Mesothelial cell of epicardium (in vitro differentiated cells): ENCODE data around the gene C17orf50. TPM values are rescaled to one million over a fixed set of nuclear protein-coding genes. Genes with fewer than 3 reads are reported as not detected.

ENCODE experiments used
- DNase-seq, 2 experiments: peaks; one replicate each; pipeline ENCODE4 v3.0.0; 2021; ENCODE audit warnings: low spot score in 2 of 2; ENCODE audit not compliant: unreplicated experiment in 2 of 2
- H3K27ac Mint-ChIP-seq: 2 replicates; pipeline ENCODE4 v1.8.0; 2021; ENCODE audit warnings: mixed read lengths
- H3K27me3 Mint-ChIP-seq: 2 replicates; pipeline ENCODE4 v1.8.0; 2021; ENCODE audit warnings: low read depth, mixed read lengths
- H3K36me3 Mint-ChIP-seq: 2 replicates; pipeline ENCODE4 v1.8.0; 2021; ENCODE audit warnings: mixed read lengths
- H3K4me1 Mint-ChIP-seq: 2 replicates; pipeline ENCODE4 v1.8.0; 2021; ENCODE audit warnings: mixed read lengths
- H3K4me3 Mint-ChIP-seq: 2 replicates; pipeline ENCODE4 v1.8.0; 2021; ENCODE audit warnings: mild to moderate bottlenecking, moderate library complexity, mixed read lengths
- H3K9me3 Mint-ChIP-seq: 2 replicates; pipeline ENCODE4 v1.8.0; 2021; ENCODE audit warnings: mixed read lengths
- CTCF ChIP-seq: fragments of 200-600 bp; sonication (generic); IDR thresholded peaks from one replicate; pipeline ENCODE4 v1.5.0; 2021; ENCODE audit warnings: antibody characterized with exemption; ENCODE audit not compliant: unreplicated experiment
- total RNA-seq: library from RNA; stranded (reverse); gene quantifications from 3 replicates; pipeline ENCODE4 v1.2.1, GENCODE V29; 2021

The C17orf50 gene
- total RNA-seq, 1 donor from 2014 or later: not detected

GRCh38 chr17:35716897-35717465 is 43.7 kb upstream of the C17orf50 start:
- Mint-ChIP-seq H3K4me1 (peaks cover 22% of the 10 kb centered on the region), H3K4me3 (no peak overlapping the region), H3K27me3 (no peaks in the 10 kb centered on the region), H3K36me3 (peaks cover 10% of the 10 kb centered on the region), H3K9me3 (no peaks in the 10 kb centered on the region), H3K27ac (no peak overlapping the region)
- DNase-seq: no peak
- no peak for TF ChIP-seq CTCF

- no peak for DNase-seq
- TF ChIP-seq CTCF: no peak
- Mint-ChIP-seq H3K4me1 (peaks cover 22% of the 10 kb centered on the region), H3K9me3 (no peaks in the 10 kb centered on the region), H3K27me3 (no peaks in the 10 kb centered on the region), H3K4me3 (no peak overlapping the region), H3K27ac (peak overlapping the region; percentile 12), H3K36me3 (peaks cover 10% of the 10 kb centered on the region)
Observed at GRCh38 chr17:35717475-35717874, 43.2 kb upstream of the C17orf50 start.

DNA sequence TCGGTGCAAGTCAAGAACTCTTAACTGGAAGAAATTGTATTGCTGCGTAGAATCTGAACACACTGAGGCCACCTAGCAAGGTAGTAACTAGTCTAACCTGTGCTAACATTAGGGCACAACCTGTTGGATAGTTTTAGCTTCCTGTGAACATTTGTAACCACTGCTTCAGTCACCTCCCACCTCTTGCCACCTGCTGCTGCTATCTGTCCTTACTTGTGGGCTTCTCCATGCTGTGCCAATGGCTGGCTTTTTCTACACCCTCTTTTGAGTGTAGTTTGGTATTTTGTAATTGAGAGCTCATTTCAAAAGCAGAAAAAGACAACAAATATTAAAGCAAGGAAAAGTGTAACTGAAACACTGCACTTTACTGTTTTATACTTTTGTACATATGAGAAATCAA is 37.0 kb upstream of the C17orf50 start:
- H3K27ac Mint-ChIP-seq: no peak overlapping the region
- H3K36me3 Mint-ChIP-seq: peaks cover 23% of the 10 kb centered on the region
- no peaks in the 10 kb centered on the region for H3K27me3 Mint-ChIP-seq
- no peak for TF ChIP-seq CTCF
- H3K4me3 Mint-ChIP-seq: no peak overlapping the region
- H3K4me1 Mint-ChIP-seq: peaks cover 44% of the 10 kb centered on the region
- H3K9me3 Mint-ChIP-seq: no peaks in the 10 kb centered on the region
- DNase-seq: no peak

GRCh38 chr17:35725058-35725457 is 35.6 kb upstream of the C17orf50 start:
- Mint-ChIP-seq H3K4me1 (peaks cover 52% of the 10 kb centered on the region), H3K36me3 (peaks cover 17% of the 10 kb centered on the region), H3K9me3 (no peaks in the 10 kb centered on the region), H3K27ac (peak overlapping the region; percentile 89), H3K27me3 (no peaks in the 10 kb centered on the region), H3K4me3 (no peak overlapping the region)
- TF ChIP-seq CTCF: no peak
- no peak for DNase-seq

DNA sequence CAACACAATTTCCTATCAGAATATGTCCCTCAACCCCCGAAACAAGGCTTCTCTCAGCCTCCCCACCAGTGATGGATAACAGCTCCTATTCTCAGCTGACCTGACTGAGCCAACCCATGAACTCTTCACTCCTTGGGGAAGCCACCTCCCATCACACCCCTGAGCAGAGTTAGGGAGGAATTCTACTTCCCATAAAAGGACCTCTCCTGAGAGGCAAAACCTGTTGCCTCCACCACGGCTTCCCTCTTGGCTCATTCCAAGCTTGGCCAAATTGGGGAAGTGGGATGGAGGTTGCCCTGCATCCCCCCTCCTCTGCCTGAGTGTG is 34.9 kb upstream of the C17orf50 start:
- H3K27me3 Mint-ChIP-seq: no peaks in the 10 kb centered on the region
- peaks cover 16% of the 10 kb centered on the region for H3K36me3 Mint-ChIP-seq
- no peak for TF ChIP-seq CTCF
- peak overlapping the region; percentile 89 for H3K27ac Mint-ChIP-seq
- H3K9me3 Mint-ChIP-seq: no peaks in the 10 kb centered on the region
- DNase-seq: no peak
- H3K4me1 Mint-ChIP-seq: peaks cover 59% of the 10 kb centered on the region
- H3K4me3 Mint-ChIP-seq: no peak overlapping the region
